Mesothelial cell of epicardium (in vitro differentiated cells): Measurements from ENCODE around the gene MORC4. TPM values are rescaled to one million over a fixed set of nuclear protein-coding genes. Genes with fewer than 3 reads are reported as not detected.

ENCODE experiments used
- DNase-seq, 2 experiments: peaks; one replicate each; pipeline ENCODE4 v3.0.0; 2021; ENCODE audit warnings: low spot score in 2 of 2; ENCODE audit not compliant: unreplicated experiment in 2 of 2
- H3K27ac Mint-ChIP-seq: 2 replicates; pipeline ENCODE4 v1.8.0; 2021; ENCODE audit warnings: mixed read lengths
- H3K27me3 Mint-ChIP-seq: 2 replicates; pipeline ENCODE4 v1.8.0; 2021; ENCODE audit warnings: low read depth, mixed read lengths
- H3K36me3 Mint-ChIP-seq: 2 replicates; pipeline ENCODE4 v1.8.0; 2021; ENCODE audit warnings: mixed read lengths
- H3K4me1 Mint-ChIP-seq: 2 replicates; pipeline ENCODE4 v1.8.0; 2021; ENCODE audit warnings: mixed read lengths
- H3K4me3 Mint-ChIP-seq: 2 replicates; pipeline ENCODE4 v1.8.0; 2021; ENCODE audit warnings: mild to moderate bottlenecking, moderate library complexity, mixed read lengths
- H3K9me3 Mint-ChIP-seq: 2 replicates; pipeline ENCODE4 v1.8.0; 2021; ENCODE audit warnings: mixed read lengths
- total RNA-seq: library from RNA; stranded (reverse); gene quantifications from 3 replicates; pipeline ENCODE4 v1.2.1, GENCODE V29; 2021
- TF ChIP-seq, protein P1 (sequence below): fragments of 200-600 bp; sonication (generic); IDR thresholded peaks from one replicate; pipeline ENCODE4 v1.5.0; 2021; ENCODE audit warnings: antibody characterized with exemption; ENCODE audit not compliant: unreplicated experiment

Gene MORC4
- total RNA-seq, 1 donor from 2014 or later = 22.2 TPM

GRCh38 chrX:106999002-106999975 lies 723 bp downstream of the MORC4 start:
- Mint-ChIP-seq H3K4me3 (peak overlapping the region; percentile 86), H3K4me1 (peaks cover 8% of the 10 kb centered on the region), H3K36me3 (peaks cover 3% of the 10 kb centered on the region), H3K9me3 (peaks cover 30% of the 10 kb centered on the region), H3K27ac (peak overlapping the region; percentile 77), H3K27me3 (no peaks in the 10 kb centered on the region)
- peak in 1 of 2 experiments; percentile 51 for DNase-seq
- TF ChIP-seq, protein P1, sequence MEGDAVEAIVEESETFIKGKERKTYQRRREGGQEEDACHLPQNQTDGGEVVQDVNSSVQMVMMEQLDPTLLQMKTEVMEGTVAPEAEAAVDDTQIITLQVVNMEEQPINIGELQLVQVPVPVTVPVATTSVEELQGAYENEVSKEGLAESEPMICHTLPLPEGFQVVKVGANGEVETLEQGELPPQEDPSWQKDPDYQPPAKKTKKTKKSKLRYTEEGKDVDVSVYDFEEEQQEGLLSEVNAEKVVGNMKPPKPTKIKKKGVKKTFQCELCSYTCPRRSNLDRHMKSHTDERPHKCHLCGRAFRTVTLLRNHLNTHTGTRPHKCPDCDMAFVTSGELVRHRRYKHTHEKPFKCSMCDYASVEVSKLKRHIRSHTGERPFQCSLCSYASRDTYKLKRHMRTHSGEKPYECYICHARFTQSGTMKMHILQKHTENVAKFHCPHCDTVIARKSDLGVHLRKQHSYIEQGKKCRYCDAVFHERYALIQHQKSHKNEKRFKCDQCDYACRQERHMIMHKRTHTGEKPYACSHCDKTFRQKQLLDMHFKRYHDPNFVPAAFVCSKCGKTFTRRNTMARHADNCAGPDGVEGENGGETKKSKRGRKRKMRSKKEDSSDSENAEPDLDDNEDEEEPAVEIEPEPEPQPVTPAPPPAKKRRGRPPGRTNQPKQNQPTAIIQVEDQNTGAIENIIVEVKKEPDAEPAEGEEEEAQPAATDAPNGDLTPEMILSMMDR = no peak

DNA sequence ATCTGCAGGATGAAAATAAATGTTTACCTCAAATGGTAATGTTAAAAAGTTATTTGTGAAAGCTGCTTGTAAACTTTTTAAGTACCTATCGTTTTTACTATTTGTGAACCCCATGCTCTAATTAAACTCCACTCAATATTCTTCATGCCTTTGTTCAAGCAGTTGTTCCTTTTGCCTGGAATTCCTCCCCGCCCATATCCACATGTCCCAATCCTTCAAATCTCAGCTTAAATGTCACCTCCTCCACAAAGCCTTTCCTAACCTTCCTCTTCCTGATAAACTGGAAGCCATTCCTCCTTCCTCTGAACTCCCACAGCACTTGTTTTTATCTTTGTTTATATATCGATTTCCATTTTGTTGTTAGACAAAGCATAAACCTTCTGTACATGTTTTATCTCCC lies 2.4 kb downstream of the MORC4 start:
- no peak overlapping the region for H3K4me3 Mint-ChIP-seq
- no peak overlapping the region for H3K27ac Mint-ChIP-seq
- peaks cover 32% of the 10 kb centered on the region for H3K9me3 Mint-ChIP-seq
- TF ChIP-seq, protein P1 = no peak
- peaks cover 3% of the 10 kb centered on the region for H3K36me3 Mint-ChIP-seq
- H3K4me1 Mint-ChIP-seq = peaks cover 8% of the 10 kb centered on the region
- DNase-seq = no peak
- no peaks in the 10 kb centered on the region for H3K27me3 Mint-ChIP-seq

DNA sequence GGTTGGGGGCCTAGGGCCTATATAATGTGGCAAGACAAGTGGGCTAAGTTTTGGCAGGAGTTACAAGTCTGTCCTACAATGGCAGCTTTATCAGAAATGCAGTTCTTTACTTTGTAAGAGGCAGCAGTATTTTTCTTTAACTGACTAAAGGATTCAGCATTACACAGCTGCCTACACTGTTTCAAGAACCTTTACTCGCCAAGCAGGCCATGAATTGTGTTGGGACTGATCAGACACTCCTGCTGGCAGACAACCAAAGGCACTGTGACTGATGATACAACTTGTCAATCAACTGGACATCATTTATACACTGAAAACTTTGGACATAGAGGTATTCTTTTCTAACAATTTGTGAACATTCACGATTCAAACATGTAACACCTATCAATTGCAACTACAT lies 4.3 kb downstream of the MORC4 start:
- H3K9me3 Mint-ChIP-seq = peaks cover 36% of the 10 kb centered on the region
- H3K4me3 Mint-ChIP-seq = no peak overlapping the region
- TF ChIP-seq, protein P1 = no peak
- H3K27ac Mint-ChIP-seq = no peak overlapping the region
- no peak for DNase-seq
- H3K27me3 Mint-ChIP-seq = no peaks in the 10 kb centered on the region
- H3K4me1 Mint-ChIP-seq = peaks cover 8% of the 10 kb centered on the region
- H3K36me3 Mint-ChIP-seq = peaks cover 11% of the 10 kb centered on the region

- H3K36me3 Mint-ChIP-seq = peaks cover 13% of the 10 kb centered on the region
- no peak overlapping the region for H3K4me3 Mint-ChIP-seq
- H3K9me3 Mint-ChIP-seq = peaks cover 15% of the 10 kb centered on the region
- no peaks in the 10 kb centered on the region for H3K4me1 Mint-ChIP-seq
- no peaks in the 10 kb centered on the region for H3K27me3 Mint-ChIP-seq
- no peak for DNase-seq
- TF ChIP-seq, protein P1 = no peak
- no peak overlapping the region for H3K27ac Mint-ChIP-seq
These were observed 12.5 kb downstream of the MORC4 start for GRCh38 chrX:106987488-106987887.

DNA sequence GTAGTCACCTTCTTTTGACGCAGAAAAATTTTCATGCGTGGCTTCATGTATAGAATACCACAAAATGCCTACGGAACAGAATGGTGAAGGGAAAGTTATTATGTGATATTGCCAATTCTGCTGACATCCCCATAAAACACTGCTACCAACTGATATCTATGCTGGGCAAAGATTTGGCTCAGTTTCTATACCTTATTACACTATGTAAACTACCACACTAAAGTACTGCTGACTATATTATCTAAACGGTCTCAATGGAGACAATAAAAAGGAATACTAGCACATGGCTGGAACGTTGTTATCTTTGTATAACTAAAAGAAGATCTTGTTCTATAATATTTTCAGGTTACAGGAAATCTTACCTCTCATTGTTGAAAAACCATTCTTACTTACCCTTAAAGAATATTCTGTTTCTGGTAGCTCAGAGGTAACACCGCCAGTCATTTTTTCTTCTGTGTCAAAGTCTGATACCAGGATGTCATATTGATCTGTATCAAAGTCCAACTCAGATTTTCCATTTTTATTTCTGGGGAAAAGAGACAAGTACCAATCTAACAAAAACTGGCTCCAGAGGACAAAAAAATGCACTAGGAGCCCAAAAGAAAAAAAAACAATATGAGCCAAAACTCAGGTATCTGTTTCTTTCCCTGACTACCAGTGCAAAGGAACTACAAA lies 18.9 kb downstream of the MORC4 start:
- TF ChIP-seq, protein P1 = no peak
- peaks cover 11% of the 10 kb centered on the region for H3K36me3 Mint-ChIP-seq
- DNase-seq = no peak

More for the DNA sequence above, 18.9 kb downstream of the MORC4 start:
- H3K27ac Mint-ChIP-seq = no peak overlapping the region
- no peak overlapping the region for H3K4me3 Mint-ChIP-seq
- no peaks in the 10 kb centered on the region for H3K4me1 Mint-ChIP-seq
- H3K27me3 Mint-ChIP-seq = no peaks in the 10 kb centered on the region
- peaks cover 16% of the 10 kb centered on the region for H3K9me3 Mint-ChIP-seq
